Activated CD8-positive, alpha-beta T cell treated with anti-CD3 and anti-CD28 coated beads for 36 hours (primary cell): ENCODE measurements around the gene SDCBP2. TPM values are rescaled to one million over a fixed set of nuclear protein-coding genes. Genes with fewer than 3 reads are reported as not detected.

Experiments used
- ATAC-seq: fragments of 200-7000 bp; cut with Tn5 transposase; one replicate; pipeline ENCODE4 v1.10.0; 2021; ENCODE audit warnings: mild to moderate bottlenecking, moderate library complexity
- CTCF ChIA-PET: fragments of 350-600 bp; sonication (Branson Sonifier 250); formaldehyde crosslinking; loops from one replicate; lab custom pipeline; 2021; ENCODE audit warnings: antibody characterized with exemption; lab: Charles Lee
- POLR2A ChIA-PET: fragments of 350-600 bp; sonication (Branson Sonifier 250); formaldehyde crosslinking; loops from one replicate; lab custom pipeline; 2021; ENCODE audit warnings: antibody characterized with exemption; lab: Charles Lee
- DNase-seq: peaks from one replicate; pipeline ENCODE4 v3.0.0-alpha.2; 2020
- H3K27ac Mint-ChIP-seq: one replicate; pipeline ENCODE4 v1.8.0; 2021; ENCODE audit warnings: mild to moderate bottlenecking, mixed read lengths
- H3K27me3 Mint-ChIP-seq: one replicate; pipeline ENCODE4 v1.8.0; 2021; ENCODE audit warnings: mixed read lengths
- H3K36me3 Mint-ChIP-seq: one replicate; pipeline ENCODE4 v1.8.0; 2021; ENCODE audit warnings: low read depth, mixed read lengths
- H3K4me1 Mint-ChIP-seq: one replicate; pipeline ENCODE4 v1.8.0; 2021; ENCODE audit warnings: low read depth, mixed read lengths
- H3K4me3 Mint-ChIP-seq: one replicate; pipeline ENCODE4 v1.8.0; 2021; ENCODE audit warnings: mild to moderate bottlenecking, moderate library complexity, mixed read lengths
- H3K9me3 Mint-ChIP-seq: one replicate; pipeline ENCODE4 v1.8.0; 2021; ENCODE audit warnings: mixed read lengths
- CTCF ChIP-seq: fragments of 200-600 bp; IDR thresholded peaks from one replicate; pipeline ENCODE4 v1.8.0; 2022; ENCODE audit warnings: antibody characterized with exemption, mild to moderate bottlenecking
- intact Hi-C: fragments of 100-400 bp; cut with micrococcal nuclease; formaldehyde crosslinking; loops from one replicate; pipeline ENCODE4 v1.10.0; 2022
- total RNA-seq, 2 experiments: library from RNA; stranded (reverse); gene quantifications; one replicate each; pipeline ENCODE4 v1.2.3, GENCODE V29; 2021

Gene SDCBP2
- total RNA-seq, 2 experiments from 2014 or later, result 3.0 to 3.7 TPM

DNA sequence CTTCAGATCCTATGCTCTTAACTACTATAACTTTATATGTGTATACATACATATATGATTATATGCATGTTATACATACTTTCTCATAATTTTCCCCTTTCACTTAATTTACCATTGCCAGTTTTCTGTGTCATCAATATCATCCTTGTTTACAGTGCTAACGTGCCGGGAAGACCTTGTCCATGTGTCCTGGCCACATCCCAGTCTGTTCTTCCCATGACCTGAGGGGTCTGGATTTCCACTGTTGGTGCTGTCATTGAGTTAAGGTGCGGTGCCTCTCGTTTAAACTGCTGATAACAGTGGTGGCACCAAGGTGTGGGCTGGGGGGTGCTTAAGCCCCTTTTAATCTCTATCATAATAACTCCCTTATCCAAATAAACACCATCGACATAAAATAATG is 8.5 kb upstream of the SDCBP2 start:
- Mint-ChIP-seq H3K4me1 (peaks cover 32% of the 10 kb centered on the region), H3K9me3 (no peaks in the 10 kb centered on the region), H3K27ac (no peak overlapping the region), H3K36me3 (peaks cover 23% of the 10 kb centered on the region), H3K4me3 (no peak overlapping the region), H3K27me3 (no peaks in the 10 kb centered on the region)
- TF ChIP-seq CTCF, result no peak
- ATAC-seq, result no peak
- no peak for DNase-seq
- intact Hi-C loops, result no loop called here
- CTCF ChIA-PET, result no interaction called here
- POLR2A ChIA-PET, result interaction anchor here (0.7 to 1.3 kb wide), 2 partner anchors 8 to 23 kb away, joined by 3 read pairs; no protein-coding TSS in a partner anchor

GRCh38 chr20:1336699-1337367 is 7.9 kb upstream of the SDCBP2 start:
- POLR2A ChIA-PET, result interaction anchor here (0.6 to 2.2 kb wide), 3 partner anchors 11 to 55 kb away, joined by 3 to 11 read pairs (median 3); no protein-coding TSS in a partner anchor
- peak; percentile 68 for ATAC-seq
- H3K4me1 Mint-ChIP-seq, result peaks cover 33% of the 10 kb centered on the region
- peak overlapping the region; percentile 26 for H3K4me3 Mint-ChIP-seq
- CTCF ChIA-PET, result interaction anchor here (0.9 kb wide), 1 partner anchor 228 kb away, joined by 4 read pairs; no protein-coding TSS in a partner anchor
- peaks cover 28% of the 10 kb centered on the region for H3K36me3 Mint-ChIP-seq
- no peaks in the 10 kb centered on the region for H3K27me3 Mint-ChIP-seq
- TF ChIP-seq CTCF, result no peak
- peak; percentile 31 for DNase-seq
- intact Hi-C loops, result no loop called here
- peak overlapping the region; percentile 84 for H3K27ac Mint-ChIP-seq
- no peaks in the 10 kb centered on the region for H3K9me3 Mint-ChIP-seq

DNA sequence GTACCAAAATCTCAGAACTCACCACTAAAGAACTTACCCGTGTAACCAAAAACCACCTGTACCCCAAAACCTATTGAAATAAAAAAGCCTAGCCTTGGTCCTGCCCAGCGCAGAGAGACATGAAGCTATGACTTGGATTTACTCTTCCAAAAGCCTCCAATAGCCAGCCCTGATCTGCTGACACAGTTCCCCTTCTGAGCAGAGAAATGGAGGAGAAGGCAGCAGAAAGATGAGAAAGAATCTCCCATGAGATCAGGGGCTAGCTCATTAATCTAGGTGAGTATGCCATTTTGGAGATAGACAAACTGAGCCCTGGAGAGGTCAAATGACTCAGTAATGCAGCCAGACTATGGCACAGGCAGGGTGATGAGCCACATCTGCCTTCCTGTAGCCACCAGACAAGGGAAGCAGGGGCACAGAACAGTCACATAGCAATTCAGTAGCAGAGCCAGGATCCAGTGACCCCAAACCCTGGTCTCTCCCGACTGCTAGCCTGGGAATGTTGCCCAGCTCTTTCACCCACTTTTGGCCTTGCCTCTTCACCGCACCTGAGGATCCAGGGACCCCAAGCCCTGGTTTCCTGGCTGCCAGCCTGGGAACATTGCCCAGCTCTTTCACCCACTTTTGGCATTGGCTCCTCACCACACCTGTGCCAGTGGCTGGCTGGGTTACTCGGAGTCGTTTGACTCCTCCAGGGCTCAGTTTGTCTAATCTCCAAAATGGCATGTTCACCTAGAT is 7.2 kb upstream of the SDCBP2 start:
- DNase-seq (peak; percentile 49), ATAC-seq (peak; percentile 87)
- no peak for TF ChIP-seq CTCF
- intact Hi-C loops, result no loop called here
- POLR2A ChIA-PET, result interaction anchor here (0.6 to 2.2 kb wide), 4 partner anchors 10 to 57 kb away, joined by 3 to 11 read pairs (median 3); no protein-coding TSS in a partner anchor
- CTCF ChIA-PET, result interaction anchor here (0.9 kb wide), 2 partner anchors 227 to 428 kb away, joined by 3 to 4 read pairs; no protein-coding TSS in a partner anchor
- Mint-ChIP-seq H3K4me1 (peaks cover 35% of the 10 kb centered on the region), H3K9me3 (no peaks in the 10 kb centered on the region), H3K27ac (peak overlapping the region; percentile 84), H3K27me3 (no peaks in the 10 kb centered on the region), H3K4me3 (no peak overlapping the region), H3K36me3 (peaks cover 32% of the 10 kb centered on the region)

DNA sequence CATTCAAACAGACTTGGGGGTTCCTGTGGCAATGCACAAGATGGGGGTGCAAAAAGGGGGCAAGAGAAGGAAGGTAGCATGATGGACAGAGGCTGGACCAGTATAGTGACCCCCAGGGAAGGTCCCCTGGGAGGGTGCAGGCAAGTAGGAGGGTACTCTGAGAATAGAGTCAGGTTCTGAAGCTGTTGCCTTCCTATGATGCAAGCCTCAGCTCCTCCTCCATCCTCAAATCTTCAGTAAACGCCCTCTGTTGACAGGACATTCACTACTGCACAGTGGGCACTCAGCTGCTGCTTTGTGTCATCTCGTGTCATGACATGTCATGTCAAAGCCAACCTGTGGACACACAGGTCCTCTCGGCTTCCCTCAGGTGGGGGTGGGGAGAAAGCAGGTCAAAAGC is 5.8 kb upstream of the SDCBP2 start:
- peaks cover 38% of the 10 kb centered on the region for H3K36me3 Mint-ChIP-seq
- no peak for TF ChIP-seq CTCF
- no peaks in the 10 kb centered on the region for H3K27me3 Mint-ChIP-seq
- H3K27ac Mint-ChIP-seq, result no peak overlapping the region
- peaks cover 47% of the 10 kb centered on the region for H3K4me1 Mint-ChIP-seq
- ChIA-PET CTCF (no interaction called here), POLR2A (no interaction called here)
- no peaks in the 10 kb centered on the region for H3K9me3 Mint-ChIP-seq
- DNase-seq (no peak), ATAC-seq (no peak)
- H3K4me3 Mint-ChIP-seq, result no peak overlapping the region
- intact Hi-C loops, result no loop called here

GRCh38 chr20:1334370-1334731 is 5.4 kb upstream of the SDCBP2 start:
- ChIA-PET CTCF (no interaction called here), POLR2A (no interaction called here)
- peaks cover 51% of the 10 kb centered on the region for H3K4me1 Mint-ChIP-seq
- H3K9me3 Mint-ChIP-seq, result no peaks in the 10 kb centered on the region
- H3K27ac Mint-ChIP-seq, result no peak overlapping the region
- no peak for DNase-seq
- no peaks in the 10 kb centered on the region for H3K27me3 Mint-ChIP-seq
- TF ChIP-seq CTCF, result no peak
- H3K4me3 Mint-ChIP-seq, result no peak overlapping the region
- intact Hi-C loops, result no loop called here
- peaks cover 42% of the 10 kb centered on the region for H3K36me3 Mint-ChIP-seq
- ATAC-seq, result no peak
